OCI-LY3 (cell line): Measurements from ENCODE around the gene CLDN15.

Experiments
- EZH2phosphoT487 ChIP-seq: fragments of 200-600 bp; shearing (Covaris generic); IDR thresholded peaks from 2 replicates; pipeline ENCODE4 v1.6.1; 2018; ENCODE audit warnings: antibody characterized with exemption, mixed run types, low read depth
- TF ChIP-seq, protein P1 (sequence below): fragments of 200-600, 300-600 bp; sonication (generic); IDR thresholded peaks from 2 replicates; pipeline ENCODE4 v1.5.1; 2014; ENCODE audit warnings: antibody characterized with exemption, low read length, low read depth

DNA sequence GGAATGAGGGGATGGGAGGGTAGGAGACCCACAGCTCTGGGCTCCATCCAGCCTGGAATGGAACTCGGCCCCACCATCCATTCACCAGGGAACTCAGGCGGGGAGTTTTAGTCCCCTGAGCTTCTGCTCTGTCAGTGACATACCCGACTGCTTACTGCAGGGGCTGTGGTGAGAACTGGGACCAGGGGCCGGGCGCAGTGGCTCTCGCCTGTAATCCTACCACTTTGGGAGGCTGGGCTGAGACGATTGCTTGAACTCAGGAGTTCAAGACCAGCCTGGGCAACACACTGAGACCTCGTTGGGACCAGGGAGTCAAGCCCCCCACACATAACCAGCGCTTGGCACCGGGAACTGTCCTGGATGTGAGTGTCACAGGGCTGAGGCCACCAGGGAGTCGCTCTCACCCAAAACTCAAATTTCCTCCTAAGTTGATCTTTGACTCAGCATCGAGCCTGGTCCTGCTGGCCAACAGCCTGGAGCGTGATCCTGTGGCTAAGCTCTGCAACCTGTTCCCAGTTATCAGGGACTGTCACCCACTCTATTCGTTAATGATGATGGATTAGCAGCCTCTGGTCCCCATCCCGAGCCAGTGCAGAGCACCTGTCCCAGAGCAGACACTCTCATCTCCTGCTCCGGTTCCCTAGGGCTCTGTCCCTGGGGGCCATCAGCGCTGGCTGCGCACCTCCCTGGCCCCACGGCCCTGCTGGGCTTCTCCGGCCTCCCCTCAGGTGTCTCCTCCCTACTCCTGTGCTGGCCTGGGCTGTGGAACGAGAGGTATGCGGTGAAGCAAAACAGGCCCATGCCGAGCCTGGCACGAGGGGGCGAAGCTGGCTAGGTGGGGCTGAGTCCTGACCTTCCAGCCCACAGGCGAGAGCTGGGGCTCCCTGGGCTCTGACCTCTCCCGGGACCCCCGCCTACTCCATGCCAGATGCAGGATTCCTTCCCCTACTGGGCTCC, 902 bp upstream of the CLDN15 start:
- TF ChIP-seq, protein P1, sequence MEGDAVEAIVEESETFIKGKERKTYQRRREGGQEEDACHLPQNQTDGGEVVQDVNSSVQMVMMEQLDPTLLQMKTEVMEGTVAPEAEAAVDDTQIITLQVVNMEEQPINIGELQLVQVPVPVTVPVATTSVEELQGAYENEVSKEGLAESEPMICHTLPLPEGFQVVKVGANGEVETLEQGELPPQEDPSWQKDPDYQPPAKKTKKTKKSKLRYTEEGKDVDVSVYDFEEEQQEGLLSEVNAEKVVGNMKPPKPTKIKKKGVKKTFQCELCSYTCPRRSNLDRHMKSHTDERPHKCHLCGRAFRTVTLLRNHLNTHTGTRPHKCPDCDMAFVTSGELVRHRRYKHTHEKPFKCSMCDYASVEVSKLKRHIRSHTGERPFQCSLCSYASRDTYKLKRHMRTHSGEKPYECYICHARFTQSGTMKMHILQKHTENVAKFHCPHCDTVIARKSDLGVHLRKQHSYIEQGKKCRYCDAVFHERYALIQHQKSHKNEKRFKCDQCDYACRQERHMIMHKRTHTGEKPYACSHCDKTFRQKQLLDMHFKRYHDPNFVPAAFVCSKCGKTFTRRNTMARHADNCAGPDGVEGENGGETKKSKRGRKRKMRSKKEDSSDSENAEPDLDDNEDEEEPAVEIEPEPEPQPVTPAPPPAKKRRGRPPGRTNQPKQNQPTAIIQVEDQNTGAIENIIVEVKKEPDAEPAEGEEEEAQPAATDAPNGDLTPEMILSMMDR, result no peak
- no peak for TF ChIP-seq EZH2phosphoT487
